ENCODE measurements around the gene NKAPL. TPM values are rescaled to one million over a fixed set of nuclear protein-coding genes. Genes with fewer than 3 reads are reported as not detected.

NKAPL gene
- total RNA-seq, 1 donor from 2014 or later, result not detected

- peaks cover 43% of the 10 kb centered on the region for H3K27me3 Mint-ChIP-seq (ENCODE audit: low read depth)
- H3K4me1 Mint-ChIP-seq (ENCODE audit: low read depth), result peaks cover 21% of the 10 kb centered on the region
- H3K4me3 Mint-ChIP-seq (ENCODE audit: unreplicated experiment), result peak overlapping the region; percentile 74
- no peak for DNase-seq (ENCODE audit: low spot score)
- H3K27ac Mint-ChIP-seq (ENCODE audit: unreplicated experiment), result no peak overlapping the region
- no peaks in the 10 kb centered on the region for H3K9me3 Mint-ChIP-seq (ENCODE audit: low read depth)
- H3K36me3 Mint-ChIP-seq (ENCODE audit: low read depth), result peaks cover under 1% of the 10 kb centered on the region
- TF ChIP-seq CTCF (IDR thresholded peaks at IDR 0.05), result no peak
Observed at GRCh38 chr6:28213213-28213523, 45.9 kb upstream of the NKAPL start.

GRCh38 chr6:28215425-28215824 lies 43.7 kb upstream of the NKAPL start:
- Mint-ChIP-seq H3K9me3 (ENCODE audit: low read depth) (no peaks in the 10 kb centered on the region), H3K27ac (ENCODE audit: unreplicated experiment) (no peak overlapping the region), H3K4me1 (ENCODE audit: low read depth) (peaks cover 19% of the 10 kb centered on the region), H3K4me3 (ENCODE audit: unreplicated experiment) (no peak overlapping the region), H3K36me3 (ENCODE audit: low read depth) (no peaks in the 10 kb centered on the region), H3K27me3 (ENCODE audit: low read depth) (peaks cover 28% of the 10 kb centered on the region)
- TF ChIP-seq CTCF (IDR thresholded peaks at IDR 0.05), result no peak
- no peak for DNase-seq (ENCODE audit: low spot score)

GRCh38 chr6:28217890-28218289 lies 41.2 kb upstream of the NKAPL start:
- Mint-ChIP-seq H3K4me1 (ENCODE audit: low read depth) (peaks cover 7% of the 10 kb centered on the region), H3K36me3 (ENCODE audit: low read depth) (no peaks in the 10 kb centered on the region), H3K27me3 (ENCODE audit: low read depth) (peaks cover 23% of the 10 kb centered on the region), H3K4me3 (ENCODE audit: unreplicated experiment) (no peak overlapping the region), H3K9me3 (ENCODE audit: low read depth) (no peaks in the 10 kb centered on the region), H3K27ac (ENCODE audit: unreplicated experiment) (no peak overlapping the region)
- DNase-seq (ENCODE audit: low spot score), result no peak
- TF ChIP-seq CTCF (IDR thresholded peaks at IDR 0.05), result no peak

GRCh38 chr6:28218312-28219248 lies 40.5 kb upstream of the NKAPL start:
- Mint-ChIP-seq H3K27ac (ENCODE audit: unreplicated experiment) (peak overlapping the region; percentile 49), H3K4me3 (ENCODE audit: unreplicated experiment) (peak overlapping the region; percentile 79), H3K4me1 (ENCODE audit: low read depth) (peaks cover 3% of the 10 kb centered on the region), H3K36me3 (ENCODE audit: low read depth) (no peaks in the 10 kb centered on the region), H3K27me3 (ENCODE audit: low read depth) (peaks cover 23% of the 10 kb centered on the region), H3K9me3 (ENCODE audit: low read depth) (no peaks in the 10 kb centered on the region)
- TF ChIP-seq CTCF (IDR thresholded peaks at IDR 0.05), result no peak
- no peak for DNase-seq (ENCODE audit: low spot score)

GRCh38 chr6:28220257-28221133 lies 38.6 kb upstream of the NKAPL start:
- TF ChIP-seq CTCF (IDR thresholded peaks at IDR 0.05), result no peak
- Mint-ChIP-seq H3K4me1 (ENCODE audit: low read depth) (peaks cover 11% of the 10 kb centered on the region), H3K4me3 (ENCODE audit: unreplicated experiment) (no peak overlapping the region), H3K27ac (ENCODE audit: unreplicated experiment) (no peak overlapping the region), H3K27me3 (ENCODE audit: low read depth) (peaks cover 18% of the 10 kb centered on the region), H3K9me3 (ENCODE audit: low read depth) (no peaks in the 10 kb centered on the region), H3K36me3 (ENCODE audit: low read depth) (no peaks in the 10 kb centered on the region)
- no peak for DNase-seq (ENCODE audit: low spot score)
